BLaER1 treated with 17β-estradiol and CSF1 and Interleukin-3, amounts not matched to agents 10 nM and 100 nM (cell line): ENCODE measurements around the gene SYNPO2.

Source experiments
- H3K27ac ChIP-seq, 11 experiments: shearing (Covaris generic); formaldehyde crosslinking; 2 replicates each; pipeline ENCODE4 v1.8.1; 2022
- H3K27me3 ChIP-seq, 11 experiments: shearing (Covaris generic); formaldehyde crosslinking; 2 replicates each; pipeline ENCODE4 v1.8.1; 2022
- H3K36me3 ChIP-seq, 11 experiments: shearing (Covaris generic); formaldehyde crosslinking; 2 replicates each; pipeline ENCODE4 v1.8.1; 2022
- H3K4me1 ChIP-seq, 10 experiments: shearing (Covaris generic); formaldehyde crosslinking; 2 replicates each; pipeline ENCODE4 v1.8.1; 2022
- H3K4me2 ChIP-seq, 11 experiments: shearing (Covaris generic); formaldehyde crosslinking; 2 replicates each; pipeline ENCODE4 v1.8.1; 2022
- H3K4me3 ChIP-seq, 10 experiments: shearing (Covaris generic); formaldehyde crosslinking; 2 replicates each; pipeline ENCODE4 v1.8.1; 2022
- H3K9ac ChIP-seq, 11 experiments: shearing (Covaris generic); formaldehyde crosslinking; 2 replicates each; pipeline ENCODE4 v1.8.1; 2022
- H3K9me3 ChIP-seq, 11 experiments: shearing (Covaris generic); formaldehyde crosslinking; replicated peaks in 1 of 11; 2 replicates each; pipeline ENCODE4 v1.8.1; 2022
- H4K20me1 ChIP-seq, 11 experiments: shearing (Covaris generic); formaldehyde crosslinking; 2 replicates each; pipeline ENCODE4 v1.8.1; 2022
- Cebpa-rat ChIP-seq, 11 experiments: shearing (Covaris generic); IDR thresholded peaks; 2 replicates each; pipeline ENCODE4 v1.8.1; 2022

The SYNPO2 gene

GRCh38 chr4:118936406-118936805 lies 47.8 kb downstream of the SYNPO2 start:
- no peak for TF ChIP-seq Cebpa-rat (IDR thresholded peaks at IDR 0.05)
- peaks cover 0 to 6% (median 0%) of the 10 kb centered on the region in 10 experiments; a peak in 3 of 20 replicates for H3K4me1 ChIP-seq
- H3K27me3 ChIP-seq: no peaks in the 10 kb centered on the region
- H3K36me3 ChIP-seq: no peaks in the 10 kb centered on the region
- no peak overlapping the region for H3K27ac ChIP-seq
- H3K9me3 ChIP-seq: no peaks in the 10 kb centered on the region
- no peaks in the 10 kb centered on the region for H4K20me1 ChIP-seq
- no peak overlapping the region for H3K9ac ChIP-seq
- no peak overlapping the region for H3K4me3 ChIP-seq
- no peak overlapping the region for H3K4me2 ChIP-seq

- Histone ChIP-seq H3K27me3 (no peaks in the 10 kb centered on the region), H3K4me3 (no peak overlapping the region), H4K20me1 (no peaks in the 10 kb centered on the region), H3K36me3 (no peaks in the 10 kb centered on the region), H3K4me1 (peaks cover 0 to 10% (median 2%) of the 10 kb centered on the region in 10 experiments; a peak in 4 of 20 replicates), H3K27ac (no peak overlapping the region), H3K9ac (no peak overlapping the region), H3K9me3 (no peaks in the 10 kb centered on the region), H3K4me2 (peak overlapping the region in 4 of 11 experiments; percentile 9 to 28 (median 15); a peak in 5 of 22 replicates)
- no peak for TF ChIP-seq Cebpa-rat (IDR thresholded peaks at IDR 0.05)
Observed at GRCh38 chr4:118939169-118939783, 50.6 kb downstream of the SYNPO2 start.

- Histone ChIP-seq H4K20me1 (no peaks in the 10 kb centered on the region), H3K27ac (no peak overlapping the region)
- no peak for TF ChIP-seq Cebpa-rat (IDR thresholded peaks at IDR 0.05)
Observed at GRCh38 chr4:118941149-118941548, 52.5 kb downstream of the SYNPO2 start.

GRCh38 chr4:118941799-118942198 lies 53.1 kb downstream of the SYNPO2 start:
- Histone ChIP-seq H3K4me2 (no peak overlapping the region; a peak in 1 of 22 replicates), H3K27me3 (no peaks in the 10 kb centered on the region), H3K9me3 (no peaks in the 10 kb centered on the region), H3K4me1 (peaks cover 0 to 10% (median 2%) of the 10 kb centered on the region in 10 experiments; a peak in 4 of 20 replicates), H3K27ac (no peak overlapping the region), H3K4me3 (no peak overlapping the region), H3K36me3 (no peaks in the 10 kb centered on the region), H4K20me1 (no peaks in the 10 kb centered on the region), H3K9ac (no peak overlapping the region)
- TF ChIP-seq Cebpa-rat (IDR thresholded peaks at IDR 0.05): no peak

More at GRCh38 chr4:118941149-118941548, 52.5 kb downstream of the SYNPO2 start:
- Histone ChIP-seq H3K36me3 (no peaks in the 10 kb centered on the region), H3K4me2 (no peak overlapping the region), H3K9me3 (no peaks in the 10 kb centered on the region), H3K4me1 (peaks cover 0 to 10% (median 2%) of the 10 kb centered on the region in 10 experiments; a peak in 4 of 20 replicates), H3K27me3 (no peaks in the 10 kb centered on the region), H3K9ac (no peak overlapping the region), H3K4me3 (no peak overlapping the region)

GRCh38 chr4:118942465-118942864 lies 53.8 kb downstream of the SYNPO2 start:
- H3K27me3 ChIP-seq: no peaks in the 10 kb centered on the region
- H3K9ac ChIP-seq: no peak overlapping the region
- no peak for TF ChIP-seq Cebpa-rat (IDR thresholded peaks at IDR 0.05)
- H3K4me2 ChIP-seq: no peak overlapping the region
- H3K27ac ChIP-seq: no peak overlapping the region
- no peaks in the 10 kb centered on the region for H4K20me1 ChIP-seq
- H3K4me3 ChIP-seq: no peak overlapping the region
- H3K9me3 ChIP-seq: no peaks in the 10 kb centered on the region
- peaks cover 0 to 10% (median 2%) of the 10 kb centered on the region in 10 experiments; a peak in 4 of 20 replicates for H3K4me1 ChIP-seq
- no peaks in the 10 kb centered on the region for H3K36me3 ChIP-seq

- no peak for TF ChIP-seq Cebpa-rat (IDR thresholded peaks at IDR 0.05)
- Histone ChIP-seq H3K4me3 (no peak overlapping the region), H3K27ac (no peak overlapping the region), H3K9me3 (no peaks in the 10 kb centered on the region; a peak in 1 of 22 replicates), H3K36me3 (no peaks in the 10 kb centered on the region), H3K27me3 (no peaks in the 10 kb centered on the region), H3K4me2 (no peak overlapping the region), H3K4me1 (peaks cover 0 to 9% (median 0%) of the 10 kb centered on the region in 10 experiments; a peak in 3 of 20 replicates), H4K20me1 (no peaks in the 10 kb centered on the region), H3K9ac (no peak overlapping the region)
Observed at GRCh38 chr4:118947095-118947494, 58.4 kb downstream of the SYNPO2 start.

GRCh38 chr4:118948545-118949144 lies 60.0 kb downstream of the SYNPO2 start:
- no peak overlapping the region for H3K4me3 ChIP-seq
- no peak overlapping the region for H3K9ac ChIP-seq
- no peaks in the 10 kb centered on the region for H3K36me3 ChIP-seq
- TF ChIP-seq Cebpa-rat (IDR thresholded peaks at IDR 0.05): no peak
- H3K27ac ChIP-seq: no peak overlapping the region
- H3K4me2 ChIP-seq: peak overlapping the region in 5 of 11 experiments; percentile 6 to 20 (median 10); a peak in 1 of 22 replicates
- no peaks in the 10 kb centered on the region for H4K20me1 ChIP-seq
- peaks cover 0 to 9% (median 0%) of the 10 kb centered on the region in 10 experiments; a peak in 3 of 20 replicates for H3K4me1 ChIP-seq
- H3K27me3 ChIP-seq: no peaks in the 10 kb centered on the region
- H3K9me3 ChIP-seq: no peaks in the 10 kb centered on the region; a peak in 1 of 22 replicates

- Histone ChIP-seq H3K4me2 (peak overlapping the region in 4 of 11 experiments; percentile 4 to 24 (median 10); a peak in 2 of 22 replicates), H3K4me3 (no peak overlapping the region), H3K27ac (no peak overlapping the region), H3K27me3 (no peaks in the 10 kb centered on the region), H3K36me3 (no peaks in the 10 kb centered on the region), H4K20me1 (no peaks in the 10 kb centered on the region), H3K4me1 (peaks cover 0 to 9% (median 0%) of the 10 kb centered on the region in 10 experiments; a peak in 3 of 20 replicates), H3K9ac (no peak overlapping the region), H3K9me3 (no peaks in the 10 kb centered on the region; a peak in 1 of 22 replicates)
- TF ChIP-seq Cebpa-rat (IDR thresholded peaks at IDR 0.05): no peak
Observed at GRCh38 chr4:118950224-118950623, 61.6 kb downstream of the SYNPO2 start.

- Histone ChIP-seq H3K4me3 (no peak overlapping the region), H4K20me1 (no peaks in the 10 kb centered on the region), H3K4me2 (peak overlapping the region in 1 of 11 experiments; percentile 24; a peak in 1 of 22 replicates), H3K27ac (no peak overlapping the region), H3K9me3 (no peaks in the 10 kb centered on the region; a peak in 1 of 22 replicates), H3K36me3 (no peaks in the 10 kb centered on the region), H3K27me3 (no peaks in the 10 kb centered on the region), H3K4me1 (peaks cover 0 to 9% (median 0%) of the 10 kb centered on the region in 10 experiments; a peak in 3 of 20 replicates), H3K9ac (no peak overlapping the region)
- TF ChIP-seq Cebpa-rat (IDR thresholded peaks at IDR 0.05): no peak
Observed at GRCh38 chr4:118950929-118951570, 62.4 kb downstream of the SYNPO2 start.
